Activated CD8-positive, alpha-beta memory T cell treated with anti-CD3 and anti-CD28 coated beads, Interleukin-2, amount 50 U/mL, for 1 hour (primary cell): ENCODE measurements around the gene PRDM1.

ENCODE experiments used
- DNase-seq: peaks from one replicate; pipeline ENCODE4 v3.0.0-alpha.2; 2020; ENCODE audit errors: extremely low read depth

PRDM1 gene

GRCh38 chr6:106070636-106071035, 15.5 kb upstream of the PRDM1 start:
- no peak for DNase-seq

GRCh38 chr6:106072501-106073090, 13.5 kb upstream of the PRDM1 start:
- no peak for DNase-seq

- DNase-seq = no peak
Observed at GRCh38 chr6:106074146-106074545, 12.0 kb upstream of the PRDM1 start.

GRCh38 chr6:106076139-106076538, 10.0 kb upstream of the PRDM1 start:
- DNase-seq = no peak

GRCh38 chr6:106077170-106077569, 9.0 kb upstream of the PRDM1 start:
- DNase-seq = no peak

- DNase-seq = no peak
Observed at GRCh38 chr6:106077881-106078280, 8.3 kb upstream of the PRDM1 start.

GRCh38 chr6:106079961-106080762, 6.0 kb upstream of the PRDM1 start:
- DNase-seq = no peak

GRCh38 chr6:106080763-106081095, 5.4 kb upstream of the PRDM1 start:
- no peak for DNase-seq

- no peak for DNase-seq
Observed at GRCh38 chr6:106081715-106082114, 4.4 kb upstream of the PRDM1 start.

GRCh38 chr6:106082735-106083398, 3.3 kb upstream of the PRDM1 start:
- DNase-seq = no peak

GRCh38 chr6:106083618-106084017, 2.5 kb upstream of the PRDM1 start:
- no peak for DNase-seq

- DNase-seq = no peak
Observed at GRCh38 chr6:106084106-106084988, 1.8 kb upstream of the PRDM1 start.

GRCh38 chr6:106084989-106085691, 996 bp upstream of the PRDM1 start:
- DNase-seq = no peak

- no peak for DNase-seq
Observed at GRCh38 chr6:106085692-106085983, 498 bp upstream of the PRDM1 start.

GRCh38 chr6:106086814-106087175, 659 bp downstream of the PRDM1 start:
- no peak for DNase-seq

GRCh38 chr6:106087548-106088325, 1.6 kb downstream of the PRDM1 start:
- DNase-seq = no peak

GRCh38 chr6:106090001-106090400, 3.9 kb downstream of the PRDM1 start:
- no peak for DNase-seq

- no peak for DNase-seq
Observed at GRCh38 chr6:106092279-106092678, 6.1 kb downstream of the PRDM1 start.

GRCh38 chr6:106094261-106094963, 8.3 kb downstream of the PRDM1 start:
- no peak for DNase-seq

GRCh38 chr6:106094964-106095335, 8.8 kb downstream of the PRDM1 start:
- DNase-seq = no peak
